HepG2 (cell line): ENCODE results near the gene RRBP1. TPM values are rescaled to one million over a fixed set of nuclear protein-coding genes. Genes with fewer than 3 reads are reported as not detected.

Source experiments
- ATAC-seq: fragments of 200-7000 bp; cut with Tn5 transposase; 3 replicates; pipeline ENCODE4 v1.9.1; 2020; ENCODE audit warnings: mild to moderate bottlenecking, moderate library complexity
- BruUV-seq: library from RNA; stranded (reverse); fragments of 400-500 nt; replicated peaks from 2 replicates; lab custom pipeline; 2021; lab: Mats Ljungman, UMichigan
- CTCF ChIA-PET: fragments of 300-600 bp; formaldehyde crosslinking; extraction: SDS; loops from one replicate; lab custom pipeline; 2021; ENCODE audit warnings: low total read pairs, inconsistent platforms, low intra/inter-chr PET ratio; lab: Yijun Ruan, JAX
- POLR2A ChIA-PET: fragments of 350-600 bp; sonication (Branson Sonifier 250); formaldehyde crosslinking; loops from one replicate; lab custom pipeline; 2020; ENCODE audit warnings: antibody characterized with exemption, inconsistent platforms; lab: Yijun Ruan, JAX
- DNase-seq: peaks from one replicate; pipeline ENCODE4 v3.0.0-alpha.2; 2015; ENCODE audit warnings: low spot score
- FAIRE-seq: peaks from 3 replicates; lab custom pipeline; 2011; peaks lifted over from hg19 to GRCh38; lab: Jason Lieb, UNC
- H2AFZ ChIP-seq: one replicate; pipeline ENCODE4 v1.6.1; 2011; ENCODE audit warnings: low read length, inconsistent platforms
- H3K27ac ChIP-seq: fragments of 300-600 bp; 3 replicates; pipeline ENCODE4 v1.8.0; 2011; ENCODE audit warnings: mixed run types, mild to moderate bottlenecking, mixed read lengths, low read length, inconsistent platforms; ENCODE audit not compliant: insufficient read depth; ENCODE audit errors: extremely low read length
- H3K27me3 ChIP-seq, 2 experiments: fragments of 200-600 bp in 1 of 2; 2 replicates in 1 of 2; 3 replicates in 1 of 2; pipeline versions ENCODE4 v1.6.0 to v1.8.0; 2011; ENCODE audit warnings: low read length in 2 of 2, mild to moderate bottlenecking in 2 of 2, moderate library complexity in 2 of 2, inconsistent platforms in 1 of 2; ENCODE audit not compliant: insufficient read depth in 2 of 2, control insufficient read depth in 1 of 2
- H3K36me3 ChIP-seq, 2 experiments: fragments of 200-600 bp in 1 of 2; replicated peaks in 1 of 2; 2 replicates in 1 of 2; 3 replicates in 1 of 2; pipeline versions ENCODE4 v1.5.1 to v1.8.0; 2011; ENCODE audit warnings: low read length in 2 of 2, inconsistent platforms in 1 of 2; ENCODE audit not compliant: insufficient read depth in 2 of 2, control insufficient read depth in 1 of 2
- H3K4me1 ChIP-seq: 2 replicates; pipeline ENCODE4 v1.5.1; 2012; ENCODE audit warnings: low read length, inconsistent platforms; ENCODE audit not compliant: insufficient read depth
- H3K4me2 ChIP-seq: 2 replicates; pipeline ENCODE4 v1.6.0; 2011; ENCODE audit warnings: low read depth, low read length, inconsistent platforms
- H3K4me3 ChIP-seq, 3 experiments: fragments of 200-600 bp in 1 of 3; sonication (generic), shearing (Covaris generic) in 1 of 3; replicated peaks in 1 of 3; 2 replicates each; pipeline ENCODE4 v1.5.1; 2011 to 2016; ENCODE audit warnings: low read length in 3 of 3, inconsistent platforms in 2 of 3, low read depth in 2 of 3, mild to moderate bottlenecking in 2 of 3, control low read depth in 1 of 3, mixed read lengths in 1 of 3; ENCODE audit not compliant: insufficient read depth in 1 of 3
- H3K79me2 ChIP-seq: one replicate; pipeline ENCODE4 v1.6.1; 2011; ENCODE audit warnings: low read length, inconsistent platforms; ENCODE audit not compliant: insufficient read depth
- H3K9ac ChIP-seq: 2 replicates; pipeline ENCODE4 v1.6.0; 2011; ENCODE audit warnings: mild to moderate bottlenecking, low read depth, low read length, inconsistent platforms; ENCODE audit not compliant: insufficient read depth
- H3K9me3 ChIP-seq: 2 replicates; pipeline ENCODE4 v1.5.1; 2012; ENCODE audit warnings: mild to moderate bottlenecking, low read length
- H4K20me1 ChIP-seq: 2 replicates; pipeline ENCODE4 v1.6.0; 2011; ENCODE audit warnings: inconsistent platforms, mild to moderate bottlenecking, low read length, moderate library complexity; ENCODE audit not compliant: insufficient read depth
- ARNT2 ChIP-seq: sonication (generic); formaldehyde crosslinking; IDR thresholded peaks from 2 replicates; pipeline ENCODE4 v1.8.0; 2022; ENCODE audit warnings: mild to moderate bottlenecking, low read depth, missing genetic modification reagents, moderate library complexity
- BCL6 ChIP-seq: IDR thresholded peaks from 2 replicates; pipeline ENCODE4 v1.6.1; 2016; ENCODE audit warnings: missing genetic modification reagents, missing compliant biosample characterization
- FOXO1 ChIP-seq: sonication (generic); formaldehyde crosslinking; IDR thresholded peaks from 2 replicates; pipeline ENCODE4 v1.4.0; 2020; ENCODE audit warnings: missing genetic modification reagents
- GFI1 ChIP-seq: sonication (generic); formaldehyde crosslinking; IDR thresholded peaks from 2 replicates; pipeline ENCODE4 v1.5.0; 2020; ENCODE audit warnings: missing genetic modification reagents, mild to moderate bottlenecking, borderline replicate concordance
- KDM1A ChIP-seq: IDR thresholded peaks from 2 replicates; pipeline ENCODE4 v1.6.1; 2016; ENCODE audit warnings: missing compliant biosample characterization
- MBD4 ChIP-seq: IDR thresholded peaks from 2 replicates; pipeline ENCODE4 v1.6.1; 2012; ENCODE audit warnings: low read length, inconsistent platforms, borderline replicate concordance
- RBFOX2 ChIP-seq: fragments of 200-400 bp; formaldehyde crosslinking; IDR thresholded peaks from 2 replicates; pipeline ENCODE4 v1.6.1; 2017; ENCODE audit warnings: low read depth, mild to moderate bottlenecking, low read length
- SKI ChIP-seq: fragments of 450-650 bp; IDR thresholded peaks from one replicate; pipeline ENCODE4 v1.6.1; 2018; ENCODE audit warnings: mild to moderate bottlenecking; ENCODE audit not compliant: partially characterized antibody
- SOX13 ChIP-seq, 3 experiments: fragments of 450-650 bp in 1 of 3; sonication (generic) in 1 of 3; formaldehyde crosslinking in 1 of 3; IDR thresholded peaks in 2 of 3; conservative IDR thresholded peaks in 1 of 3; 2 replicates each; pipeline versions ENCODE4 v1.5.0 to v1.6.1; 2016 to 2020; ENCODE audit warnings: antibody characterized with exemption in 1 of 3, mild to moderate bottlenecking in 1 of 3, missing compliant biosample characterization in 1 of 3, missing genetic modification reagents in 1 of 3, moderate library complexity in 1 of 3
- SRSF4 ChIP-seq: fragments of 200-400 bp; formaldehyde crosslinking; IDR thresholded peaks from one replicate; pipeline ENCODE4 v1.6.1; 2018; ENCODE audit warnings: mild to moderate bottlenecking, low read depth, low read length, moderate library complexity; ENCODE audit not compliant: poor library complexity, severe bottlenecking
- TBP ChIP-seq: sonication (generic); formaldehyde crosslinking; IDR thresholded peaks from 2 replicates; pipeline ENCODE4 v1.5.0; 2020; ENCODE audit warnings: missing genetic modification reagents
- TCF7 ChIP-seq: sonication (generic); IDR thresholded peaks from 2 replicates; pipeline ENCODE4 v1.6.1; 2016; ENCODE audit warnings: antibody characterized with exemption, low read depth
- TGIF2 ChIP-seq: IDR thresholded peaks from 2 replicates; pipeline ENCODE4 v1.6.1; 2016; ENCODE audit warnings: control low read depth, missing compliant biosample characterization
- U2AF1 ChIP-seq: fragments of 200-400 bp; formaldehyde crosslinking; optimal IDR thresholded peaks from 2 replicates; pipeline ENCODE3; 2017; ENCODE audit warnings: mild to moderate bottlenecking, low read depth, low read length
- ZBTB1 ChIP-seq: sonication (generic); formaldehyde crosslinking; IDR thresholded peaks from 2 replicates; pipeline ENCODE4 v1.4.0; 2020; ENCODE audit warnings: missing genetic modification reagents, borderline replicate concordance
- ZBTB42 ChIP-seq: sonication (generic); formaldehyde crosslinking; IDR thresholded peaks from 2 replicates; pipeline ENCODE4 v1.5.0; 2020; ENCODE audit warnings: mild to moderate bottlenecking, missing genetic modification reagents
- ZKSCAN8 ChIP-seq: IDR thresholded peaks from 2 replicates; pipeline ENCODE4 v1.6.1; 2016; ENCODE audit warnings: borderline replicate concordance, missing genetic modification reagents, missing compliant biosample characterization
- ZMYM2 ChIP-seq: sonication (generic); formaldehyde crosslinking; IDR thresholded peaks from 2 replicates; pipeline ENCODE4 v1.8.0; 2022; ENCODE audit warnings: mild to moderate bottlenecking, missing genetic modification reagents
- ZNF12 ChIP-seq: sonication (generic); formaldehyde crosslinking; IDR thresholded peaks from 2 replicates; pipeline ENCODE4 v1.5.0; 2020; ENCODE audit warnings: missing genetic modification reagents
- ZNF17 ChIP-seq: sonication (generic); formaldehyde crosslinking; IDR thresholded peaks from 2 replicates; pipeline ENCODE4 v1.5.0; 2020; ENCODE audit warnings: mild to moderate bottlenecking, missing genetic modification reagents
- ZNF562 ChIP-seq: sonication (generic); formaldehyde crosslinking; IDR thresholded peaks from 2 replicates; pipeline ENCODE4 v1.8.0; 2022; ENCODE audit warnings: missing genetic modification reagents, borderline replicate concordance
- ZNF614 ChIP-seq: IDR thresholded peaks from 2 replicates; pipeline ENCODE4 v1.6.1; 2018; ENCODE audit warnings: missing biosample characterization, missing genetic modification reagents, inconsistent platforms, borderline replicate concordance
- ZSCAN22 ChIP-seq: sonication (generic); formaldehyde crosslinking; IDR thresholded peaks from 2 replicates; pipeline ENCODE4 v1.4.0; 2020; ENCODE audit warnings: mild to moderate bottlenecking, missing genetic modification reagents
- WGBS: methylation state at CpG from one replicate; pipeline ENCODE4 v1.1.6; 2017; ENCODE audit warnings: low lambda C conversion rate; 5-methylcytosine and 5-hydroxymethylcytosine counted together
- in situ Hi-C: cut with HindIII; loops from 2 replicates; pipeline ENCODE4 v1.10.0; 2017; ENCODE audit warnings: low pct_unique_long_range_greater_than_20kb; ENCODE audit not compliant: extremely low pct_ligation_motif_present
- intact Hi-C: fragments of 100-400 bp; cut with micrococcal nuclease; formaldehyde crosslinking; loops from one replicate; pipeline ENCODE4 v1.10.0; 2022; ENCODE audit not compliant: unreplicated experiment
- polyA plus RNA-seq, 8 experiments: library from polyadenylated mRNA; depleted of rRNA in 3 of 8; stranded (reverse) in 7 of 8; unstranded in 1 of 8; fragments of >200 nt; fragmentation: Illumina TruSeq in 4 of 8; extraction: Trizol in 4 of 8; gene quantifications; 2 replicates each; pipeline versions ENCODE4 v1.2.1 to v1.2.3, GENCODE V29; 2011 to 2016; ENCODE audit warnings: low read depth in 4 of 8, missing spikeins in 1 of 8, mixed read lengths in 1 of 8; ENCODE audit not compliant: insufficient read depth in 1 of 8
- total RNA-seq, 5 experiments: library from RNA; depleted of rRNA; stranded (reverse); fragments of >200 nt; fragmentation: Illumina TruSeq; extraction: Trizol; gene quantifications; 2 replicates each; pipeline ENCODE4 v1.2.3, GENCODE V29; 2016; ENCODE audit warnings: low read depth in 1 of 5
- TF ChIP-seq, protein P1 (sequence below): sonication (generic); formaldehyde crosslinking; IDR thresholded peaks from 2 replicates; pipeline ENCODE4 v1.4.0; 2020; ENCODE audit warnings: missing genetic modification reagents
- TF ChIP-seq, protein P2 (sequence below): sonication (generic); formaldehyde crosslinking; conservative IDR thresholded peaks from 2 replicates; pipeline ENCODE4 v1.8.1; 2023; ENCODE audit warnings: missing genetic modification reagents

RRBP1 gene
- total and polyA plus RNA-seq, 2 of the 13 experiments (the other 11 are each of a cell fraction or from before 2014, with no cell fraction given) = 150 to 222 TPM

DNA sequence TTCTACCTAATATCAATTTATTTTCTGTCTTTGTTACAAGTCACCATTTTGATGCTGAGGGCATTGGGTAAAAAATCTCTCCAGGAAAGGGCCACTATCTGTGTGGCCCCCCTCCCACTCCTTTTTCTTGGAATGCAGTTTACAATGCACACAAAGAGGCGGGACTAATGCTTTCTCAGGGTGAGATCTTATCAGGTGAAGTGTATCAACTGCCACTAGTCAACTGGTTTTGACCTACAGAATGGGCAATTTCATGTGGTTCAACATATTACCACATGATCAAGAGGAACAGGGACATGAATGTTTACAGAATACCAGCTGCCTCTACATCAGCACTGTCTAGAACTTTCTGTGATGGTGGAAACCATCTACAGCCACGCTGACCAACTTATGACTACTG is 3.7 kb downstream of the RRBP1 start:
- ATAC-seq (no peak), DNase-seq (no peak), FAIRE-seq (no peak)
- Histone ChIP-seq H3K4me2 (no peak overlapping the region), H3K4me1 (peaks cover 79% of the 10 kb centered on the region), H4K20me1 (peaks cover 76% of the 10 kb centered on the region), H3K27ac (no peak overlapping the region), H3K79me2 (peaks cover 77% of the 10 kb centered on the region), H3K4me3 (no peak overlapping the region), H3K27me3 (no peaks in the 10 kb centered on the region; a peak in 1 of 5 replicates), H3K9ac (no peak overlapping the region), H2AFZ (no peak overlapping the region), H3K36me3 (peaks cover 29 to 72% of the 10 kb centered on the region in 2 experiments), H3K9me3 (no peaks in the 10 kb centered on the region)
- in situ Hi-C loops (no loop called here), intact Hi-C loops (no loop called here)
- POLR2A ChIA-PET = interaction anchor here (0.6 to 10.8 kb wide), 5 partner anchors 31 to 284 kb away, joined by 3 to 347 read pairs (median 3); no protein-coding TSS in a partner anchor
- CTCF ChIA-PET = no interaction called here
- 77% methylated on average over 2 of the region's 2 CpGs for WGBS
- no TSS peak for BruUV-seq
- TF ChIP-seq ZNF17 (CRISPR knock-in tag) = no peak
- no peak for TF ChIP-seq U2AF1
- TF ChIP-seq RBFOX2 = peak; percentile 42
- no peak for TF ChIP-seq FOXO1
- no peak for TF ChIP-seq ZNF12 (CRISPR knock-in tag)
- 0 out of 2 replicates have a peak, but pooled peaks have one; percentile 21 for TF ChIP-seq GFI1
- no peak for TF ChIP-seq KDM1A (CRISPR knock-in tag)
- no peak for TF ChIP-seq SKI
- TF ChIP-seq ZBTB1 (CRISPR knock-in tag) = no peak
- TF ChIP-seq ZBTB42 (CRISPR knock-in tag) = no peak
- no peak for TF ChIP-seq TCF7
- no peak for TF ChIP-seq TBP
- no peak for TF ChIP-seq SRSF4
- TF ChIP-seq, protein P1, sequence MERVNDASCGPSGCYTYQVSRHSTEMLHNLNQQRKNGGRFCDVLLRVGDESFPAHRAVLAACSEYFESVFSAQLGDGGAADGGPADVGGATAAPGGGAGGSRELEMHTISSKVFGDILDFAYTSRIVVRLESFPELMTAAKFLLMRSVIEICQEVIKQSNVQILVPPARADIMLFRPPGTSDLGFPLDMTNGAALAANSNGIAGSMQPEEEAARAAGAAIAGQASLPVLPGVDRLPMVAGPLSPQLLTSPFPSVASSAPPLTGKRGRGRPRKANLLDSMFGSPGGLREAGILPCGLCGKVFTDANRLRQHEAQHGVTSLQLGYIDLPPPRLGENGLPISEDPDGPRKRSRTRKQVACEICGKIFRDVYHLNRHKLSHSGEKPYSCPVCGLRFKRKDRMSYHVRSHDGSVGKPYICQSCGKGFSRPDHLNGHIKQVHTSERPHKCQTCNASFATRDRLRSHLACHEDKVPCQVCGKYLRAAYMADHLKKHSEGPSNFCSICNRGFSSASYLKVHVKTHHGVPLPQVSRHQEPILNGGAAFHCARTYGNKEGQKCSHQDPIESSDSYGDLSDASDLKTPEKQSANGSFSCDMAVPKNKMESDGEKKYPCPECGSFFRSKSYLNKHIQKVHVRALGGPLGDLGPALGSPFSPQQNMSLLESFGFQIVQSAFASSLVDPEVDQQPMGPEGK (CRISPR knock-in tag) = 0 out of 2 replicates have a peak, but pooled peaks have one; percentile 30
- TF ChIP-seq ARNT2 (CRISPR knock-in tag) = no peak
- TF ChIP-seq ZNF562 (CRISPR knock-in tag) = no peak
- TF ChIP-seq MBD4 = peak; percentile 56; the same call in 1 of the 2 replicates
- TF ChIP-seq, protein P2, sequence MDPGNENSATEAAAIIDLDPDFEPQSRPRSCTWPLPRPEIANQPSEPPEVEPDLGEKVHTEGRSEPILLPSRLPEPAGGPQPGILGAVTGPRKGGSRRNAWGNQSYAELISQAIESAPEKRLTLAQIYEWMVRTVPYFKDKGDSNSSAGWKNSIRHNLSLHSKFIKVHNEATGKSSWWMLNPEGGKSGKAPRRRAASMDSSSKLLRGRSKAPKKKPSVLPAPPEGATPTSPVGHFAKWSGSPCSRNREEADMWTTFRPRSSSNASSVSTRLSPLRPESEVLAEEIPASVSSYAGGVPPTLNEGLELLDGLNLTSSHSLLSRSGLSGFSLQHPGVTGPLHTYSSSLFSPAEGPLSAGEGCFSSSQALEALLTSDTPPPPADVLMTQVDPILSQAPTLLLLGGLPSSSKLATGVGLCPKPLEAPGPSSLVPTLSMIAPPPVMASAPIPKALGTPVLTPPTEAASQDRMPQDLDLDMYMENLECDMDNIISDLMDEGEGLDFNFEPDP = no peak
- TF ChIP-seq ZNF614 = no peak
- TF ChIP-seq ZMYM2 = no peak
- no peak for TF ChIP-seq ZKSCAN8 (CRISPR knock-in tag)
- TF ChIP-seq ZSCAN22 (CRISPR knock-in tag) = no peak
- TF ChIP-seq TGIF2 = no peak
- TF ChIP-seq SOX13 (IDR thresholded peaks at IDR 0.05) = no peak
- TF ChIP-seq SOX13 (CRISPR knock-in tag; conservative IDR thresholded peaks at IDR 0.05 in 1 of 2, IDR thresholded peaks at IDR 0.05 in 1 of 2) = 0 out of 4 replicates have a peak, but pooled peaks of 1 of the 2 experiments have one; percentile 14
- TF ChIP-seq BCL6 (CRISPR knock-in tag) = peak; percentile 97
